ENCODE measurements around the gene DMGDH. TPM values are rescaled to one million over a fixed set of nuclear protein-coding genes. Genes with fewer than 3 reads are reported as not detected.

Gene DMGDH
- total RNA-seq, 1 experiment from 2014 or later = not detected

DNA sequence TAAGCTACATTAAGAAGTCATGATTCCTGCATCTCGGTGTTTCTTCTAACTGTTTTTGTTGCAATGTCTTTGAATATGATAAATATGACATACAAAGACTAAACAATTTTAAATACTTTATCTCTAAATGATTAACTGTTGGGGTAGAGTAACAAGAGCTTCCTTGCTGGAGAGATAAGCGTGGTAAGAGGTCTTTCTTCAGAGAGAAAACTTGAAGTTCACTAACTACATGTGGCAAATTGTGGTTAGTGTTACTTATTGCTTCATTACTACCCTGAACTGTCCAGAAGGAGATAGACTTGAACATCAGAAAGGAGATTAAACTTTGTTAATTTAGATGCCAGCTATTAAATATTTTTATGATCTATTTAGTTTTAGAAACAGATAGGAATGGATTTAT, 77.3 kb downstream of the DMGDH start:
- no peaks in the 10 kb centered on the region for H3K4me1 ChIP-seq (ENCODE audit: insufficient read depth, low read length)
- H3K27me3 ChIP-seq (ENCODE audit: insufficient read depth, low read length) = no peaks in the 10 kb centered on the region
- H2AFZ ChIP-seq (ENCODE audit: low read length) = no peak overlapping the region
- no peak for TF ChIP-seq CTCF (conservative IDR thresholded peaks at IDR 0.05)
- no peak for DNase-seq
- Mint-ChIP-seq H3K9me3 (peaks cover 3% of the 10 kb centered on the region in 2 experiments; a peak in 3 of 5 replicates), H3K27ac (no peak overlapping the region), H3K36me3 (ENCODE audit: insufficient read depth in 1 of 3, low read depth in 3 of 3) (peaks cover 0 to 7% (median 0%) of the 10 kb centered on the region in 3 experiments; a peak in 3 of 7 replicates), H3K4me3 (no peak overlapping the region), H3K27me3 (ENCODE audit: low read depth) (no peaks in the 10 kb centered on the region; the same call in none of the 2 replicates), H3K4me1 (no peaks in the 10 kb centered on the region)
- no peak overlapping the region for H2BK5ac ChIP-seq (ENCODE audit: insufficient read length, low read length)
- no peak overlapping the region for H2BK12ac ChIP-seq (ENCODE audit: insufficient read length, low read depth, low read length)
- H3K9ac ChIP-seq (ENCODE audit: extremely low read depth, insufficient read length, low read length) = no peak overlapping the region
- H3K56ac ChIP-seq (ENCODE audit: insufficient read length, low read depth, low read length) = no peak overlapping the region
- no peak overlapping the region for H2BK20ac ChIP-seq (ENCODE audit: low read depth, low read length, poor library complexity, severe bottlenecking)
- no peak overlapping the region for H4K5ac ChIP-seq (ENCODE audit: insufficient read length, low read depth, low read length)
- no peak overlapping the region for H2BK120ac ChIP-seq (ENCODE audit: low read depth, low read length, poor library complexity, severe bottlenecking)
- H4K20me1 ChIP-seq (ENCODE audit: control insufficient read depth, insufficient read depth, insufficient read length) = no peaks in the 10 kb centered on the region
- no peak overlapping the region for H2AK5ac ChIP-seq (ENCODE audit: insufficient read length, low read length)
- H3K27ac ChIP-seq (ENCODE audit: insufficient read length, low read depth, low read length) = no peak overlapping the region
- H4K91ac ChIP-seq (ENCODE audit: insufficient read length, low read depth, low read length) = no peak overlapping the region
- H3K23ac ChIP-seq (ENCODE audit: insufficient read length, low read depth, low read length) = no peak overlapping the region
- no peak overlapping the region for H3K4me2 ChIP-seq (ENCODE audit: insufficient read depth, insufficient read length, low read length)
- no peaks in the 10 kb centered on the region for H3K79me1 ChIP-seq (ENCODE audit: insufficient read depth, low read depth, low read length, poor library complexity, severe bottlenecking)
- H3T11ph ChIP-seq (ENCODE audit: low read length) = no peak overlapping the region
- H3K79me2 ChIP-seq (ENCODE audit: insufficient read depth, low read length) = no peaks in the 10 kb centered on the region
- no peak overlapping the region for H3K4ac ChIP-seq (ENCODE audit: low read depth, low read length)
- H3K18ac ChIP-seq (ENCODE audit: insufficient read length, low read depth, low read length) = no peak overlapping the region
- no peak overlapping the region for H4K8ac ChIP-seq (replicated peaks; ENCODE audit: insufficient read length, low read depth, low read length)
- WGBS (ENCODE audit: extremely low coverage, insufficient read length, low lambda C conversion rate) = no CpG with 5 or more reads among the region's 2 CpGs
- no peak overlapping the region for H2BK15ac ChIP-seq (ENCODE audit: low read depth, low read length)
- H3K14ac ChIP-seq (ENCODE audit: insufficient read depth, low read length) = no peak overlapping the region
- H3K23me2 ChIP-seq (ENCODE audit: insufficient read length, low read depth, low read length, poor library complexity, severe bottlenecking) = no peaks in the 10 kb centered on the region
- H3K9me3 ChIP-seq (ENCODE audit: control insufficient read depth, low read depth, low read length) = no peaks in the 10 kb centered on the region

Measured in H9 (cell line).